Common myeloid progenitor, CD34-positive (primary cell): ENCODE results near the gene ZNF516.

Experiments
- CTCF ChIA-PET: fragments of 350-600 bp; sonication (Branson Sonifier 250); formaldehyde crosslinking; loops from one replicate; lab custom pipeline; 2021; ENCODE audit warnings: antibody characterized with exemption; lab: Charles Lee
- POLR2A ChIA-PET: fragments of 350-600 bp; sonication (Branson Sonifier 250); formaldehyde crosslinking; loops from one replicate; lab custom pipeline; 2021; ENCODE audit warnings: antibody characterized with exemption; lab: Charles Lee
- DNase-seq, 3 donors: peaks; one replicate each; pipeline versions ENCODE4 v3.0.0 to v3.0.0-alpha.2; 2013
- H3K27ac ChIP-seq, 2 experiments: 1 replicate in 1 of 2; 2 replicates in 1 of 2; pipeline ENCODE4 v1.7.0; 2013; ENCODE audit warnings: inconsistent platforms in 2 of 2, low read length in 2 of 2, mild to moderate bottlenecking in 2 of 2, low read depth in 1 of 2, moderate library complexity in 1 of 2; ENCODE audit not compliant: severe bottlenecking in 2 of 2, insufficient read depth in 1 of 2, poor library complexity in 1 of 2
- H3K27me3 ChIP-seq, 5 experiments: replicated peaks in 2 of 5; 1 replicate in 3 of 5; 2 replicates in 2 of 5; pipeline versions ENCODE4 v1.6.1 to v1.7.0; 2013; ENCODE audit warnings: low read length in 4 of 5, mild to moderate bottlenecking in 2 of 5, moderate library complexity in 2 of 5, inconsistent platforms in 1 of 5; ENCODE audit not compliant: insufficient read depth in 5 of 5, control insufficient read depth in 4 of 5
- H3K36me3 ChIP-seq, 4 experiments: 1 replicate in 2 of 4; 2 replicates in 2 of 4; pipeline versions ENCODE4 v1.6.1 to v1.7.0; 2013; ENCODE audit warnings: low read length in 3 of 4, control low read depth in 1 of 4, mild to moderate bottlenecking in 1 of 4; ENCODE audit not compliant: control insufficient read depth in 4 of 4, insufficient read depth in 4 of 4
- H3K4me1 ChIP-seq, 4 experiments: 1 replicate in 3 of 4; 2 replicates in 1 of 4; pipeline versions ENCODE4 v1.6.1 to v1.7.1; 2013; ENCODE audit warnings: low read length in 3 of 4, mild to moderate bottlenecking in 3 of 4, control low read depth in 1 of 4, inconsistent platforms in 1 of 4, moderate library complexity in 1 of 4; ENCODE audit not compliant: control insufficient read depth in 4 of 4, insufficient read depth in 4 of 4; ENCODE audit errors: control extremely low read depth in 1 of 4
- H3K4me3 ChIP-seq, 7 experiments: 1 replicate in 4 of 7; 2 replicates in 3 of 7; pipeline versions ENCODE4 v1.5.1 to v1.7.0; 2013; ENCODE audit warnings: mild to moderate bottlenecking in 7 of 7, low read length in 6 of 7, moderate library complexity in 6 of 7, inconsistent platforms in 2 of 7, low read depth in 2 of 7, control low read depth in 1 of 7; ENCODE audit not compliant: insufficient read depth in 4 of 7, control insufficient read depth in 1 of 7; ENCODE audit errors: extremely low read depth in 1 of 7
- H3K9me3 ChIP-seq, 5 experiments: 1 replicate in 4 of 5; 2 replicates in 1 of 5; pipeline versions ENCODE4 v1.6.1 to v1.7.1; 2013; ENCODE audit warnings: low read length in 4 of 5, mild to moderate bottlenecking in 2 of 5, inconsistent platforms in 1 of 5, low read depth in 1 of 5, moderate library complexity in 1 of 5; ENCODE audit not compliant: control insufficient read depth in 4 of 5, insufficient read depth in 2 of 5; ENCODE audit errors: control extremely low read depth in 1 of 5
- WGBS: methylation state at CpG from one replicate; pipeline ENCODE4 v1.1.5; 2013; ENCODE audit not compliant: insufficient coverage; 5-methylcytosine and 5-hydroxymethylcytosine counted together

The ZNF516 gene

GRCh38 chr18:76465630-76466409 is 29.2 kb downstream of the ZNF516 start:
- 98% methylated on average over 18 of the region's 23 CpGs for WGBS
- POLR2A ChIA-PET, result no interaction called here
- H3K9me3 ChIP-seq, result no peaks in the 10 kb centered on the region
- H3K4me1 ChIP-seq, result peaks cover 11 to 41% (median 31%) of the 10 kb centered on the region in 4 experiments
- peaks cover 0 to 10% (median 5%) of the 10 kb centered on the region in 4 experiments for H3K36me3 ChIP-seq
- no peak overlapping the region for H3K4me3 ChIP-seq
- no peaks in the 10 kb centered on the region for H3K27me3 ChIP-seq
- DNase-seq, result no peak
- CTCF ChIA-PET, result interaction anchor here (1.0 to 1.8 kb wide), 3 partner anchors 10 to 16 kb away, joined by 3 to 6 read pairs (median 3); no protein-coding TSS in a partner anchor
- no peak overlapping the region for H3K27ac ChIP-seq

DNA sequence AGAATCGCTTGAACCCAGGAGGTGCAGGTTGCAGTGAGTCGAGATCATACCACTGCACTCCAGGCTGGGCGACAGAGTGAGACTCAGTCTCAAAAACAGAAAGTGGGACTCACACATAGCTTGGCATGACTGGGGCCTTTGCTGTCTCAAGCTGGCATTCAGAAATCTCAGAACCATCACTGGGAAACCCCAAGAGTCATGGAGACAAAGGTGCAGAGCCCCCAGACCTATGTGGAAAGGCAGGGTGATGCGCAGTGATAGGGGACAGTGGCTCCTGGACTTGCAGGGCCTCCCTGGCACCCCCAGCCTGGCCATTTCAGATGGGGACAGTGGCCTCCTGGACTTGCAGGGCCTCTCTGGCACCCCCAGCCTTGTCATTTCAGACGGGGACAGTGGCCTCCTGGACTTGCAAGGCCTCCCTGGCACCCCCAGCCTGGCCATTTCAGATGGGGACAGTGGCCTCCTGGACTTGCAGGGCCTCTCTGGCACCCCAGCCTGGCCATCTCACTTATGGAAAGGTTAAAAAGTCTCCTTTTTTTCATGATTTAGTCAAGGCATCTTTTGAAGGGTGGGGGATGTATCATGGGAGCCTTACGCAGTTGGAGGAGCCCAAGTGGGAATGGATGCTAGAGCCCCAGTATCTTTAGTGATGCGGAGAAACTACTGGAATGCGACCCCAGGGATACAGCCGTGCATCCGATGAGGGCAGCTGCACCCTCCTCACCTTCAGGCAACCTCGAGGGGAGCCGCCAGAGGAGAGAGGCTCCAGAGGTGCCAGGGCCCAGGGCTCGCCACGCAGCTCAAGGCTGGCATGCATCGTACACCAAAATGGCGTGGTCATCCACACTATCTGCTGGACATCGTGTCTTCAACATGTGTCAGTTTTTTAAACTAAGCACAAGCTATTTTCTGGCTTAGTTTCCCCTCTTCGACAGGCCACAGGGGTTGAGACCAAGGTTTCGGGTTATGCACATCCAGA is 30.5 kb downstream of the ZNF516 start:
- H3K36me3 ChIP-seq, result peaks cover 0 to 16% (median 9%) of the 10 kb centered on the region in 4 experiments
- WGBS, result over 99% methylated on average over 18 of the region's 19 CpGs

DNA sequence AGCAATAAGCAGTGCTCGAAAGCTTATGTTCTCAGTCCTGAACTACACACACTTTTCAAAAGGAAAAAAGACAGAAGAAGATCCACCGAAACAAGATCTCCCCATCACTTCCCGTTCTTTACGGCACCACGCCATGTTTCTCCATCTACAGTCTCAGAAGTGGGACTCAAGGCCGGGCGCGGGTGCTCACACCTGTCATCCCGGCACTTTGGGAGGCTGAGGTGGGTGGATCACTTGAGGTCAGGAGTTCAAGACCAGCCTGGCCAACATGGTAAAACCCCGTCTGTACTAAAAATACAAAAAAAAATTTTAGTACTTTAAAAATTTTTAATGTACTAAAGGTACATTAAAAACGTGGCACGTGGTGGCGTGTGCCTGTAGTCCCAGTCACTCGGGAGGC is 31.2 kb downstream of the ZNF516 start:
- Histone ChIP-seq H3K27me3 (no peaks in the 10 kb centered on the region), H3K36me3 (peaks cover 2 to 22% (median 12%) of the 10 kb centered on the region in 4 experiments), H3K9me3 (no peaks in the 10 kb centered on the region), H3K27ac (no peak overlapping the region), H3K4me3 (no peak overlapping the region), H3K4me1 (peaks cover 8 to 32% (median 26%) of the 10 kb centered on the region in 4 experiments)
- POLR2A ChIA-PET, result no interaction called here
- 97% methylated on average over 10 of the region's 14 CpGs for WGBS
- DNase-seq, result no peak
- CTCF ChIA-PET, result interaction anchor here (0.9 to 1.2 kb wide), 3 partner anchors 10 to 17 kb away, joined by 3 read pairs; no protein-coding TSS in a partner anchor

More for the DNA sequence above, 30.5 kb downstream of the ZNF516 start:
- H3K27me3 ChIP-seq, result no peaks in the 10 kb centered on the region
- ChIA-PET CTCF (interaction anchor here (1.1 to 1.8 kb wide), 3 partner anchors 9 to 16 kb away, joined by 3 to 6 read pairs (median 3); no protein-coding TSS in a partner anchor), POLR2A (no interaction called here)
- H3K4me1 ChIP-seq, result peaks cover 8 to 34% (median 29%) of the 10 kb centered on the region in 4 experiments
- no peak overlapping the region for H3K4me3 ChIP-seq
- H3K9me3 ChIP-seq, result no peaks in the 10 kb centered on the region
- no peak for DNase-seq
- no peak overlapping the region for H3K27ac ChIP-seq

- DNase-seq, result no peak
- no peaks in the 10 kb centered on the region for H3K9me3 ChIP-seq
- peaks cover 4 to 25% (median 17%) of the 10 kb centered on the region in 4 experiments for H3K36me3 ChIP-seq
- H3K27me3 ChIP-seq, result no peaks in the 10 kb centered on the region
- no peak overlapping the region for H3K27ac ChIP-seq
- WGBS, result 96% methylated on average over 18 of the region's 18 CpGs
- H3K4me1 ChIP-seq, result peaks cover 8 to 26% (median 22%) of the 10 kb centered on the region in 4 experiments
- ChIA-PET POLR2A (no interaction called here), CTCF (interaction anchor here (0.7 to 1.2 kb wide), 4 partner anchors 10 to 109 kb away, joined by 3 read pairs; no protein-coding TSS in a partner anchor)
- H3K4me3 ChIP-seq, result no peak overlapping the region
Measured at GRCh38 chr18:76463358-76463757, 31.7 kb downstream of the ZNF516 start.

DNA sequence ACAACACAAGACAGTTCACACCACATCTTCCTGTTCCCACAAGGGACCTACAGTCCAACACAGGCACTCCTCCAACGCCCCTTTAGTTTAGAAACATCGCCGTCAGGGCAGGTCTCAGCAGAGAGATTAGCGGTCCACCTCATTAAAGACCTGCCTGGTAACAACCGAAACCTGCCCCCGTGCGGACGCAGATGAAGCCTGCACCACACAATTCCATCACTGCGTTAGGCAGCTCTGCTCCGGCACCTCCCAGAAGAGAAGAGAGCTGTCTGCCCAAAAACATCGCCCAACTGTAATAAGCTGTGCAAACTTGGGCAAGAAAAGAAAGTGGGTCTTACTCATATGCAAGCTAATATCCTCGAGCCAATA is 32.7 kb downstream of the ZNF516 start:
- Histone ChIP-seq H3K4me1 (peaks cover 0 to 22% (median 15%) of the 10 kb centered on the region in 4 experiments), H3K27me3 (no peaks in the 10 kb centered on the region), H3K36me3 (peaks cover 4 to 29% (median 17%) of the 10 kb centered on the region in 4 experiments), H3K9me3 (no peaks in the 10 kb centered on the region), H3K4me3 (no peak overlapping the region), H3K27ac (no peak overlapping the region)
- WGBS, result 97% methylated on average over 12 of the region's 12 CpGs
- no peak for DNase-seq
- CTCF ChIA-PET, result interaction anchor here (0.9 kb wide), 1 partner anchor 11 kb away, joined by 4 read pairs; no protein-coding TSS in a partner anchor
- POLR2A ChIA-PET, result no interaction called here

DNA sequence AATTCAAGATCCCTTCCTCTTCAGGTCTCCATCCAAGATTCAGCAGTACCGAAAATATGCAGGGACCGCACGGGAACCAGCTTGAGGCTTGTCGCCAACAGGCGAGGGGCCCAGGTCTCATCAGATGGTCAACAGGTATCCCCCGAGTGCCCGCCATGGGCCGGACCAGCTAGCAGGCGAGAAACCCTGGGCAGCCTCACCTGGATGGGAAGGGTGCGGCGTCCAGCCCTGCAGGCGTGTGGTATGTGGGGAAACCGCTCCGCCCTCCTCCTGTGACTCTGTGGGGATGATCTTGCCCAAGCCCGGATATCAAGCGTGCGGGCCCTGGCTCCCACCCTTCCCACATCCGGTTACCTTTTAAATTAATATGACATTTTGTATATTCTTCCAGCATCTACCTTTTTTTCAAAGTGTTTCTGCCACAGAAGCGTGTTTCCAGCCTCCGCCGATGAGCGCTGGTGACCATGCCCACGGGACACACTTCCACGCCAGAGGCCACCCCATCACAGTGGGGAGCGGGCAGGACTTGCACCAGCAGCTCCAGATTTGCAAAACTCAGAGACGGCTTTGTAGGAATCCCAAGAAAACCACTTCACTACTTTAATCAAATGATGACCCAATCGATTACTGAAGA is 33.2 kb downstream of the ZNF516 start:
- ChIA-PET CTCF (interaction anchor here (0.9 to 2.0 kb wide), 3 partner anchors 10 to 15 kb away, joined by 3 to 6 read pairs (median 4); no protein-coding TSS in a partner anchor), POLR2A (no interaction called here)
- Histone ChIP-seq H3K4me1 (peaks cover 0 to 21% (median 14%) of the 10 kb centered on the region in 4 experiments), H3K9me3 (no peaks in the 10 kb centered on the region), H3K36me3 (peaks cover 4 to 29% (median 17%) of the 10 kb centered on the region in 4 experiments), H3K27ac (no peak overlapping the region), H3K27me3 (no peaks in the 10 kb centered on the region), H3K4me3 (no peak overlapping the region)
- 99% methylated on average over 25 of the region's 27 CpGs for WGBS
- no peak for DNase-seq
